DND-41 (cell line): ENCODE results near the gene CFD.

Experiments used
- ATAC-seq: fragments of 200-7000 bp; cut with Tn5 transposase; 3 replicates; pipeline ENCODE4 v1.9.1; 2021; ENCODE audit warnings: low read depth; ENCODE audit not compliant: insufficient read depth
- DNase-seq: peaks from one replicate; pipeline ENCODE4 v3.0.0-alpha.2; 2020
- H2AFZ ChIP-seq: 2 replicates; pipeline ENCODE4 v1.6.0; 2012; ENCODE audit warnings: low read depth, low read length
- H3K27ac ChIP-seq: 2 replicates; pipeline ENCODE4 v1.5.1; 2012; ENCODE audit warnings: low read length, inconsistent platforms
- H3K27me3 ChIP-seq: fragments of 200-600 bp; sonication (generic); 2 replicates; pipeline ENCODE4 v1.6.0; 2012; ENCODE audit warnings: low read length, mild to moderate bottlenecking, inconsistent platforms; ENCODE audit not compliant: insufficient read depth, poor library complexity
- H3K36me3 ChIP-seq: 2 replicates; pipeline ENCODE4 v1.5.1; 2012; ENCODE audit warnings: low read length, inconsistent platforms; ENCODE audit not compliant: insufficient read depth
- H3K4me1 ChIP-seq: 2 replicates; pipeline ENCODE4 v1.5.1; 2012; ENCODE audit warnings: mild to moderate bottlenecking, low read length; ENCODE audit not compliant: insufficient read depth
- H3K4me2 ChIP-seq: 2 replicates; pipeline ENCODE4 v1.6.0; 2012; ENCODE audit warnings: mild to moderate bottlenecking, moderate library complexity, low read length, inconsistent platforms; ENCODE audit not compliant: insufficient read depth
- H3K4me3 ChIP-seq, 2 experiments: fragments of 200-600 bp in 1 of 2; shearing (Covaris generic) in 1 of 2; 2 replicates each; pipeline ENCODE4 v1.5.1; 2012 to 2016; ENCODE audit warnings: inconsistent platforms in 2 of 2, low read length in 2 of 2, mild to moderate bottlenecking in 2 of 2, low read depth in 1 of 2, moderate library complexity in 1 of 2
- H3K79me2 ChIP-seq: 2 replicates; pipeline ENCODE4 v1.6.0; 2012; ENCODE audit warnings: low read length, inconsistent platforms; ENCODE audit not compliant: insufficient read depth
- H3K9ac ChIP-seq: 2 replicates; pipeline ENCODE4 v1.6.0; 2012; ENCODE audit warnings: low read depth, mild to moderate bottlenecking, inconsistent platforms, low read length, moderate library complexity
- H3K9me3 ChIP-seq: 2 replicates; pipeline ENCODE4 v1.5.1; 2012; ENCODE audit warnings: low read length, moderate library complexity, mild to moderate bottlenecking, inconsistent platforms; ENCODE audit not compliant: insufficient read depth, severe bottlenecking
- H4K20me1 ChIP-seq: 2 replicates; pipeline ENCODE4 v1.6.0; 2012; ENCODE audit warnings: low read length; ENCODE audit not compliant: insufficient read depth
- EZH2 ChIP-seq: IDR thresholded peaks from 3 replicates; pipeline ENCODE4 v1.6.1; 2012; ENCODE audit warnings: borderline replicate concordance, low read depth, mild to moderate bottlenecking, moderate library complexity, low read length, inconsistent platforms; ENCODE audit not compliant: severe bottlenecking
- TF ChIP-seq, protein P1 (sequence below): IDR thresholded peaks from 2 replicates; pipeline ENCODE4 v1.5.1; 2012; ENCODE audit warnings: borderline replicate concordance, low read length, moderate library complexity, mild to moderate bottlenecking; ENCODE audit not compliant: poor library complexity, severe bottlenecking; ENCODE audit errors: extremely low read depth

The CFD gene

DNA sequence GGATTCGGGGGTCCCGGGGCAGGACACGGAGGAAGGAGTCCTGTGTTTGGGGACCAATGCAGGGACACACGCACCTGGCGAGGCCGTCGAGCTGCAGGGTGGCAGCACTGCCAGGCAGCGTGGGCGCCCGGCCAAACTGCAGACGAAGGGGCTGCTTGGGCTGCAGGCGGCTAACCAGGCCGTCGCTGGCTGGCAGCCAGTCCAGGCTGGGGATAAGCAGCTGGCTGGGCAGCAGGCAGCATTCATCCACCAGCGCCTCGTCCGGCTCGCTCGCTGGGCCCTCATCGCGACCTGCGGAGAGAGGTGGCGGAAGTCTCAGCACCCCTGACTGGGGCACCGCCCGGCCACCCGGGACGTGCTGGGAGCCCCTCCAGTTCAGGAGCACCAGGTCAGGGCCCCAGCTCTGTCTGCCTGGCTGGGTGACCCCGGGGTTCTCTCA lies 11.5 kb downstream of the CFD start:
- H3K36me3 ChIP-seq = peaks cover 64% of the 10 kb centered on the region
- H4K20me1 ChIP-seq = peaks cover 5% of the 10 kb centered on the region; the same call in 1 of the 2 replicates

DNA sequence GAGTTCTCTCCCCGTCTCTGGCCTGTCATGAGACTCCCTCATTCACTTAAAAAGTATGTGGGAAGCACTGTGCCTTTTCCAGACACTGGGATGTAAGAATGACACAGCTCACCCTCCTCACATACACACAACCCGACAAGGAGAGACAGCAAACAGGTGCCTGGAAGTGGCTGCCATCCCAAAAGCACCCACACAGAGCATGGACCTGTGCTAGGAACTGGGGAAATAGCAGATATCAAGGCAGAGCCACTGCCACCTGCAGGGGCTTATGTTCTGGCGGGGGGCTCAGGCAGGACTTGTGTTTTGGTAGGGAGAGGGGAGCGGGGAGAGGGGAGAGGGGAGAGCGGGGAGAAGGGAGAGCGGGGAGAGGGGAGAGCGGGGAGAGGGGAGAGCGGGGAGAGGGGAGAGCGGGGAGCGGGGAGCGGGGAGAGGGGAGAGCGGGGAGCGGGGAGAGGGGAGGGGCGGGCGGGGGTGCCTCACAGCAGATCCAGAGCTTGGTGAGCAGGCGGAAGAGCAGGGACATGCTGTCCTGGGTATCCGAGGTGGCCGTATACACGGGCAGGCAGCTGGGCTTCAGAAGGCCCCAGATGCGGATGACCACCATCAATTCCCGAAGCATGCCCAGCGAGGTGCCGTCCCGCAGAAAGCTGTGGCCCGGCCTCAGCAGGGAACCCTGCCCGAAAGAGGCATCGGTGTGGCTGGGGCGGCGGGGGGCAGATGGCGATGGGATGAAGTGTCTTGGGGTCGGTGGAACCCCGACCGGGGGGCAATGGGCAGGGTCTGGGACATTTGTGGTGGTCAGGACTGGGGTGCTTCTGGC lies 12.2 kb downstream of the CFD start:
- Histone ChIP-seq H4K20me1 (peaks cover 5% of the 10 kb centered on the region; the same call in 1 of the 2 replicates), H3K9ac (no peak overlapping the region), H2AFZ (no peak overlapping the region), H3K4me2 (no peak overlapping the region), H3K4me3 (no peak overlapping the region), H3K27me3 (no peaks in the 10 kb centered on the region), H3K27ac (no peak overlapping the region), H3K9me3 (no peaks in the 10 kb centered on the region), H3K36me3 (peaks cover 71% of the 10 kb centered on the region), H3K4me1 (no peaks in the 10 kb centered on the region), H3K79me2 (no peaks in the 10 kb centered on the region)
- DNase-seq = no peak
- TF ChIP-seq, protein P1, sequence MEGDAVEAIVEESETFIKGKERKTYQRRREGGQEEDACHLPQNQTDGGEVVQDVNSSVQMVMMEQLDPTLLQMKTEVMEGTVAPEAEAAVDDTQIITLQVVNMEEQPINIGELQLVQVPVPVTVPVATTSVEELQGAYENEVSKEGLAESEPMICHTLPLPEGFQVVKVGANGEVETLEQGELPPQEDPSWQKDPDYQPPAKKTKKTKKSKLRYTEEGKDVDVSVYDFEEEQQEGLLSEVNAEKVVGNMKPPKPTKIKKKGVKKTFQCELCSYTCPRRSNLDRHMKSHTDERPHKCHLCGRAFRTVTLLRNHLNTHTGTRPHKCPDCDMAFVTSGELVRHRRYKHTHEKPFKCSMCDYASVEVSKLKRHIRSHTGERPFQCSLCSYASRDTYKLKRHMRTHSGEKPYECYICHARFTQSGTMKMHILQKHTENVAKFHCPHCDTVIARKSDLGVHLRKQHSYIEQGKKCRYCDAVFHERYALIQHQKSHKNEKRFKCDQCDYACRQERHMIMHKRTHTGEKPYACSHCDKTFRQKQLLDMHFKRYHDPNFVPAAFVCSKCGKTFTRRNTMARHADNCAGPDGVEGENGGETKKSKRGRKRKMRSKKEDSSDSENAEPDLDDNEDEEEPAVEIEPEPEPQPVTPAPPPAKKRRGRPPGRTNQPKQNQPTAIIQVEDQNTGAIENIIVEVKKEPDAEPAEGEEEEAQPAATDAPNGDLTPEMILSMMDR = no peak
- TF ChIP-seq EZH2 = no peak
- ATAC-seq = no peak

More for the DNA sequence above, 11.5 kb downstream of the CFD start:
- Histone ChIP-seq H3K27ac (no peak overlapping the region), H3K4me3 (no peak overlapping the region), H3K4me2 (no peak overlapping the region), H3K9me3 (no peaks in the 10 kb centered on the region), H3K4me1 (no peaks in the 10 kb centered on the region), H3K9ac (no peak overlapping the region), H2AFZ (no peak overlapping the region), H3K79me2 (no peaks in the 10 kb centered on the region), H3K27me3 (no peaks in the 10 kb centered on the region)
- ATAC-seq = no peak
- TF ChIP-seq, protein P1 = no peak
- no peak for TF ChIP-seq EZH2
- no peak for DNase-seq

DNA sequence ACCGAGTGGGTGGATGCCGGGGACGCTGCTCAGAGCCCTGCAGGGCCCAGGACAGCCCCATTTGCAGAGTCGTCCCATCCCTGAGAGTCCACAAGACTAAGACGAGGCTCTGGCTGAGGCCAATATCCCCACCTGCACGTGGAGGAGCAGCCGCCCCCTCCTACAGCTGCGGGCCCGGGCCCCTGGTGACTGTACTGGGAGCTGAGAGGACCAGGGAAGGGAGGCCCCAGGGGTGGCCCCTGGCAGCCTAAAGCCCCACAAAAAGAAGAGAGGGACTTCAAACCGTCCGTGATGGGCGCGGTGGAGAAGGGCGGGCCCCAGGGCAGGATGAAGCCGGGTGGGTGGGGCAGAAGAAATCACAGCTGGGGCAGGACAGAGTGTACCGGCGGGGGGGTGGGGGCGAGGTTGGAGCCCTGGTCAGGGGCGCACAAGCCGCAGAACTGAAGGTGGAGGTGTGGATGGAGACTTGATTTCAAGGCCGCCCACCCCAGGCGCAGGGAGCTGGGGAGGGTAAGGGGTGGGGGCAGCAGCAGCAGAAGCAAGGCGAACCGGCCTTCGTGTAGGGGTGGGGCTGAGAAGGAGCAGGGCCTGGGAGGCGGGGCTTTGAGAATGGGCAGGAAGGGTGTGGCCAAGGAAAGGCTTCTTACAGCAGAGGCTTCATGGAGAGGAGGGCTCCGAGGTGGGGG lies 12.9 kb downstream of the CFD start:
- H4K20me1 ChIP-seq = peaks cover 5% of the 10 kb centered on the region
- H3K36me3 ChIP-seq = peaks cover 74% of the 10 kb centered on the region
- TF ChIP-seq EZH2 = no peak
- TF ChIP-seq, protein P1 = no peak
- no peak overlapping the region for H3K9ac ChIP-seq
- H3K4me3 ChIP-seq = no peak overlapping the region
- DNase-seq (peak; percentile 79), ATAC-seq (peak; percentile 66)
- no peaks in the 10 kb centered on the region for H3K79me2 ChIP-seq
- H2AFZ ChIP-seq = no peak overlapping the region
- H3K27me3 ChIP-seq = no peaks in the 10 kb centered on the region
- H3K9me3 ChIP-seq = no peaks in the 10 kb centered on the region
- no peaks in the 10 kb centered on the region for H3K4me1 ChIP-seq
- H3K4me2 ChIP-seq = no peak overlapping the region
- H3K27ac ChIP-seq = no peak overlapping the region
